ENCODE measurements around the gene PRKAG1.

Gene PRKAG1

DNA sequence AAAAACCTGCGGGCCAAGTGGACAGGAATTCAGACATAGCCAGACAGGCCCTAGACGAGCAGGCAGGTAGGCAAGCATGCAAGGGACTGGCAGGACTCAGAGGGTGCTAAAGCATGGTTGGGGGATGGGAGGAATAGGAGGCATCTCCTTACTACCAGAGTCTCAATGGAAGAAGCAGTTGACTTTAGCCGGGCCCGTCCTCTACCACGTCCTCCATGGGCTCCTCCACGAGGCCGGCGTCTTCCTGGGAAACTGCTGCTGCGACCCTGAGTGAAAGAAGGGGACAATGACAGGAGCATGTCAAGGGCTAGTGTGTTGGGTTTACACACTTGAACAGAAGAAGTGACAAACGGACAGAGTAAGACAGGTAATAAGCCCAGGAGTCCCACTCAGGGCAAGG is 30.4 kb upstream of the PRKAG1 start:
- no peak for DNase-seq

DNA sequence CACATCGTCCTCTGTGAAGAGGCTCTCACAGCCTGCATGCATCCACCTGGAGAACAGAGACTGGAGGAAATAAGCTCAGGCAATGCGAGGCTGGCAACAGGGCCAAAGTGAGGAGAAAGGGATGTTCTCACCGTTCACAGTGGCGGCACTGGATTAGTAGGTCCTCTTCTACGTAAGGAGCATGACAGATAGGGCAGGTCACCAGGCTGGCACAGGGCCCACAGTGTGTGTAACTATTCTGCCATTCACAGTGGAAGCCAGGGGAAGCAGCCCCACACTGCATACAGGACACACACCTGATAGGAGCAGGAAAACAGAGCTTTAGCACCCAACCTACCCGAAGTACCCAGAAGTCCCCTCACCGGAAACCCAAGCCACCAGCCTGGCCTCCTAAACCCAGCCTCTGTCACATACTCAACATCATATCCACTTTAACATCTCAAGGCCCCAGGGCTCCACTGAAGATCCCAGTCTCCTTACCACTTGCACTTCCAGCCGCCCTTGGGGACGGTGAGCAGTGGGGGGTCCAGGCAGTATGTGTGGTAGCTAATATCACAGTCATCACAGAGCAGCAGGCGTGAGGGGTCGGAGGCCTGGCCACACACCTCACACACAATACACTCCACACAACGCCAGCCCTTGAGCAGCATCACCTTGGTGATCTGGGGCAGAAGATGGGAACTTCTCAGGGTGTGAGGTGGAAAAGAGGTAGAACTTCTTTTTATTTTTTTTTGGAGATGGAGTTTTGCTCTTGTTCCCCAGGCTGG is 27.7 kb upstream of the PRKAG1 start:
- no peak for DNase-seq

DNA sequence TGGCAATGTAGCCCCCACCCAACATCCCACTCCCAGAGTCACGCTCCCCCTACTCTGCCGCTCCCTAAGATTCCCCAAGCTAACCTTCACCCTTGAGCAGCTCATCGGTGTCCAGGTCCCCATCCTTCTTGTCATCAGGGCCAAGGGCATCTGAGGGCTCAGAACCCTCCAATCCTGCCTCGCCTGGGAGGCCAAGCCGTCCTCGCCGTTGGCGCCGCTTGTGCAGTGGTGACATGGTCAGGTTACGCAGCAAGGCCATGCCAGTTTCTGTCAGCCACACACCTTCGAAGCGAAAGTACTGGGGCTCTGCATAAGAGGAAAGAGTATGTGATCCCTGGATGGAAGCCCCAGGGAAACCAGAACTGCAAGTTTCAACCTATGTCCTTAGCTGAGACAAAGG is 26.1 kb upstream of the PRKAG1 start:
- DNase-seq, result no peak

DNA sequence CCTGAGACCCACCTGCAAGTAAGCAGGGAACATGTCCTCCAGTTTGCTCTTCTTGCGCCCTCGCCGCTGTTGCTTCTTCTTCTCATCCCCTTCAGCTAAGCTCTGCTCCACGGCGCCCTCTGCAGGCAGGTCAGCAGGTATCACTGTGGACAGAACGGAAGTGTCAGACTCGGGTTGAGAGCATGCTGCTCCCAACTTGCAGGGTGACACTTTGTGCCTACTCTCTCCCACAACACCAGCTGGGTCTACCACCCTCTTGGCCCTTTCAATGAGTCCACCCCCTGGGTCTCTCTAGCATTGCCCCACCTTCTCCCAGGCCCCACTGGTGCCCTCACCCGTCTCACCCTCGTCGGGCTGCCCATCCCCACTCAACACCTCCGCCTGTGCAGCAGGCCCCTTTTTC is 25.3 kb upstream of the PRKAG1 start:
- DNase-seq, result no peak

DNA sequence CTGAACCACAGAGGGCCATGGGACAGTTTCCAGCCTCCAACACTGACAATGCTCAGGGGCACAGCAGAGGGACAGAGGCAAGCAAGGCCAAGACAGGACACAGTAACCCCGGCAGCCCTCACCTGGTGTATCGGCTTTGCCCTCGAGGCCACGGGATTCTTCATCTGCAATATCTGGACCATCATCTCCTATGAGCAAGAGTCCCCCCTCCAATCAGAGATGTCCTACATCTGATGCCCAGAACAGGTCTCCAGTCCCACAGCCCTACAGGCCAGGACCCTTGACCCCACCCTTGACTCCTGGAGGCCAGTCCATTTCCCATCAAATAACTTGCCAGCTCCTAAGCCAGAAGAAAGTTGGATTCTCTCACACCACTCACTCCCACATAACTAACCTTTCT is 24.7 kb upstream of the PRKAG1 start:
- no peak for DNase-seq

DNA sequence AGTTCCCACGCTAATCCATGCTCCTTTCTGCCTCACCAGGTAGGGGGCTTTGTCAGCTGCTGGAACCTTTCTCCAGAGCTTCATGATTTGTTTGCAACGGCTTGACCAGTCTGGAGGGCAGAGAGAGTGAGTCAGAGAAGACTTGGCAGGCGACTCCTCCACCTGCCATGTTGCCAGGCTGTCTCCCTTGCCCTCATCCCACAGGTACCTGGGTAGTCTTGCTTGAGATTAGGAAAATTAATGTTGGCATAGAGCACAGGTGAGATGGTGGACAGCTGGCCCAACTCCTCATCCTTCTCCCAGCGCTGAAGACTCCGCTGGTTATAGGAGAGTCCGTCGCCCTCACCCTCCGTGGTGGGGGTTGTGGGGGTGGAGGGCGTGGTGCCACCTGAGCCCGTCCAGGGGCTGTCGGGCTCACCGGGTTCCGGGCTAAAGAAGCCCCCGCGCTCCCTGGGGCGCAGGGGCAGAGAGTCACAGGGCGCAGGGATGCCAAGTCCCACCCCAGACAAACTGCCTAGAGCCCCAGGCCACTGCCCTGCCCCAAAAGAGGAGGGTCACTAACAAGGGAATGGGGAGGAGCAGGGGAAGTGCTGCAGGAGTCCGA is 23.4 kb upstream of the PRKAG1 start:
- DNase-seq, result no peak

DNA sequence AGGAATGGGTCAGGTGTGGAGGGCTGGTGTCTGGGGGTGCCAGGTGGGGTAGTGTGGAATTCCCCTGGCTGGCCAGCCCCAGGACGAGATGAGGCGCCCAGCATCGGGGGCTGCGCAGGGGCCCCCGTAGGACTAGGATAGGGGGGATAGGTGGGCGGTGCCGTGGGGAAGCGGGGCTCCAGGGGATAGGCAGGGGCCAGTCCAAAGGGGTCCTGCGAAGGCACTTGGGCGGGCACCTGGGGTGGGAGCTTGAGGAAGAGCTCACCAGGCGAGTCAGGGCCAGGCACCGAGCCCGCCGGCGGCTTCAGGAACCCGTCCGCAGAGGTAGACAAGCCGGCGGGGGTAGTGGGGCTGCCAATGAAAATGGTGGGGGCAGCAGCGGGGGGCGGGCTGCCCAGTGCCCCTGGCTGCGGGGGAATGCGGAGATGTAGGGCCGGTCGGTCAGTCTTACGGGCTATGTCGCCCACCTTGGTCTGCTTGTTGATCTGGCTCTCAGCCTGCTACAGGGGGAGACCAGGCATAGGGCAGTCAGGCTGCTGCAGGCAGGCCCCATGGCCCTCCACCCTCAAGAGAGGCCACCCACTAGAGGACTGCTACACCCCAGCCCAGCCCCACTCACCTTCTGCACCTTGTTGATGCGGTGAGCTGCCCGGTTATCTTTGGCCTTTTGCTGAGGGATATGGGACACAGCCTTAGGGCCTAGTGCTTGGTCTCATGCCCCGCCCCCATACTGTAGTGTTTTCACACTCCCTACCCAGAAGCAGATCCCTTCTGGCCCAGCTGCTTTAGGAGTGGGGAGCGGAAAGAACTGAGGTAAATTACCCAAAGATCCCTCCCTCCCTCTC is 22.7 kb upstream of the PRKAG1 start:
- DNase-seq, result no peak

DNA sequence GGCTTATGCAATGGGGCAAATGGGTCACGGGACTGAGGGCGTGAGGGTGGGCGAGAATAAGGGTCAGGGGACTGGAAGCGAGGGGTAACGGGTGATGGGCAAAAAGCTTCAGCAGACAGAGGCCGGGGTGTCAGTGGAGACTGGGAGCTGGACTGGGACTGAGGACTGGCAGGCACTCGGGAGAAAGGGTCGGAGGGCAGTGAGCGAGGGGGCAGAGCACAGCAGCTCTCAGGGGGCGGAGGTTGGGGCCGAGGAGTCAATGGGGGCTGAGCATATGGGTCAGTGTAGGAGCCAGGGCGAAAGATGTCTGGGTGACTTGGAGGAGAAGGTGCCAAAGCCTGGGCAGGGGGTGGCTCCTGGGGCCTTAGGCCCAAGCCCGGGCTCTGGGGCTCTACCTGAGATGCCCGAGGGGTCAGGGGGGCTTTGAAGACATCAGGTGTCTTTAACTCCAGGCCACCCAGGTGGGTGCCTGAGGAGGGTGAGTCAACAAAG is 21.8 kb upstream of the PRKAG1 start:
- no peak for DNase-seq

DNA sequence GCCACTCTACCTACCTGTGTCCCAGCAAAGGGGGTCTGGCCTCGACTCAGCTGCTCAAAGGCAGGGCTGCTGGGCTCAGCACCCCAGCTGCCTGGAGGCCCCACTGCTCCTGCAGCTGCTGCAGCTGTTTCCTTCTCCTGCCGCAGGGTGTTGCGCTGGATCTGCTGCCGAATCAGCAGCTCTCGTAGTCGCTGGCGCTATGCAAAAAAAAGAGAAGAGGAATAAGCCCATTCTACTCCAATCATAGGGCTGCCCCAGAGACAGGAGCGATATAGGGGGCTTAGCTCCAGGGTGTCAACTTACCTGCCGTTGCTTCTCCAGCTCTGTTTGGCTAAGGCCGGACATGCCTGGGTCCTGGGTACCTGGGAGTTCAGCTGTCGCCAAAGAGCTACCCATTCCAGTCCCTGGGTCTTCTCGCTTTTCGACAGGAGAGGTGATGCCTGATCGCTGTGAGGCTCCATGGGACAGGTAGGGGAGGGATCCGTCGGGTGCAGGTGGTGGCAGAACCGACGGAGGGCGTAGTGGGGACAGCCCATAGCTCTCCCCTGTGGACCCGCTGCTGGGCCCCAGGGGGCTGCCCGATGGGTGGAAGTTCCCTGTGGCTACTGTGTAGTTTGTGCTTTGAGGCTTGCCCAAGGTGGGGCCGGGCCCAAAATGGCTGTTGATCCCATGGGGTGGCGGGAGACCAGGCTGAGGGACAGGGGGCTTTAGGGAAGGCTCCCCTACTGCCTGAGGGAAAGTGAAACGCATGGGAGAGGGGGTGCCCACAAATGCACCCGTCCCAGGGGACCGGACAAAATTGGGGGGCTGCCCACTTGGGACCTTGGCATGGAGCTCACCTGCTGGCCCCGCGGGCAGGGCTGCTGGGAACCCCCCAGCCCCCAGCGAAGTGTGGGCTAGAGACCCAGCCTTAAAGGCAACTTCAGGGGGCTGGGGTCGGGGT is 21.1 kb upstream of the PRKAG1 start:
- DNase-seq, result no peak

DNA sequence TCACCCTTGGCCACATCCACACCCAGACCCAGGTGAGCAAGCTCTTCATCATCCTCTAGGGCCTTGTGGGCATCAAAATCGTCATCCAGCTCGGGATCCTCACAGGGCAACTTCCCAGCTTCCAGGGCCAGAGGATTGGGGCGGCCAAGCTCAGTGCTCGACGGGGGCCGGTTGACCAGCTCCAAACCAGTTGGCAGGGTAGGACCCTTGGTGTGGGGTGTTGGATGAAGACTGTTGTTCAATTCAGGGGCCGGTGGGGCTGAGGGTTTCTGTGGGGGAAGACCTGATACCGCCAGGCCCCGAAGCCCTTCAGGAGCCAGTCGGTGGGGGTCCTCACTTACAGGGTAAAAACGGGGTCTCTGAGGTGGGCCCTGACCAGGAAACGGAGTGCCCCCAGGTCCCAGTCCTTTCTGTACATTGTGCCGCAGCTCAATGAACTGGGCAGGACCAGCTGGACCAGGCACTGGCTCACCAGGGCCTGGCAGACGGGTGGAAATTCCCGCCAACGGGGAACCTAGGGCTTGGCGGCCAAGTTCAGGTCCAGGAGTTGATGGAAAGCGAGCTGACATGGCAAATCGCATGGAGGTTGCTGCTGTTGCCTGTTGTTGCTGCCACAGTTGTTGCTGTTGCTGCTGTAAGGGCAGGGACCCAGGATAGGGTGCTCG is 19.8 kb upstream of the PRKAG1 start:
- DNase-seq, result no peak

DNA sequence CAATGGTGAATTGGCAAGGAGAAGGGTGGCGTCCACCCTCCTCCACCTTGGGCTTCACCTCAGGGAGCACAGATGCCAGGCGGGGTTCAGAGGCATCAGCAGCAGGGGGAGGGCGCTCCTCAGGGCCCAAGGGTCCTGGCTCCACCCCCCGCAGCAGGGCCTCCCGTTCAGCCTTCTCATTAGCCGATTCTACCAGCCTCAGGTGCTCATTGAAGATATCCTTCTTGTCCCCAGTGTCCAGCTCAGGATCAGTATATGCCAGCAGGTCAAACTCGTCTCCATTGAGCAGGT is 19.3 kb upstream of the PRKAG1 start:
- no peak for DNase-seq

DNA sequence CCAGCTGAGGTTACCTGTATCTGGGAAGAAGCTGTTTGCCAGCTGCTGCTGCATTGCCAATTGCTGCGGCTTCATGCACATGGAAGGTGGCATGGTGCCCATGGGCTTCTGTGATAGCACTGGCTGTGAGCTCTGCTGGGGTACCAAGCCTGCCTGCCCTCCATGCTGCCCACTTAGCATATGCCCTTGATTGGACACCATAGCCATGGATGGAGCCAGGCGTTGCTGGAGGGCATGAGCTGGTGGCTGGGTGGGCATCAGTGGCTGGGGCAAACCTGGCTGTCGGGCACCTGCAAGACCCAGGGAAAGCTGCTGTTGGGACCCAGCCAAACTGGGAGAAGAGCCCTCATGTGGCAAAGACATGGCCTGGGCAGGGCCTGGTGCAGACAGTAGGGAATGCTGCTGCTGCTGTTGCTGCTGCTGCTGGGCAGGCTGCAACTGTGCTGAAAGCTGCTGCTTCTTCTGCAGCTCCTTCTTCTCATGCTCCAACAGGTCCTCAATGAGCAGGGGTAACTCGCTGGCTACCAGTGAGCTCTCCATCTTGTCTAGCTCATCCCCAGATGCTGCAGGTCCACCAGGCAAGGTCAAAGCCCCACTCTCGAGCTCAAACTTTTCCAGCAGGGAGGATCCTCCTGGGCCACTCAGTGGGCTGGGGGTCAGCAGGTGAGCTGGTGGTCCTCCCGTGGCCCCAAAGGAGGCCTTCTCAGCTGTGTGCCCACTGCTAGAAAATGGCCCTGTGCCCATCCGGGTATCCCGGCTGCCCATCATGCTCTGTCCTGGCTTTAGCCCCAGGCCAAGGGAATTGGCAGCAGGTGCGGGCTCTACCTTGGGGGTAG is 18.8 kb upstream of the PRKAG1 start:
- no peak for DNase-seq

DNA sequence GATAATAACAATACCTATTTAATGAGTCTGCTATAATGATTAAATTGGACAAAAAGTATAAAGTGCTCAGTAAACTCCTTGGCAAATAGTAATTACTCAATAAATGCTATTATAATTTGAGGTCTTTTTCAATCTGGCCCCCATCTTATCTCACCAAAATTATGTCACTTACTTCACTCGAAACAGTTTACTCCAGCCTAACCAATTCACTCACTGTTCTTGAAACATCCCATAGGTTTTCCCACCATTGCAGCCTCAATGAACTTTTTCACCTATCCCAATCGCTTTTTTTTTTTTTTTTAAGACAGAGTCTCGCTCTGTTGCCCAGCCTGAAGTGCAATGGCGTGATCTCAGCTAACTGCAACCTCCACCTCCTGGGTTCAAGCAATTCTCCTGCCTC is 17.5 kb upstream of the PRKAG1 start:
- DNase-seq, result no peak

DNA sequence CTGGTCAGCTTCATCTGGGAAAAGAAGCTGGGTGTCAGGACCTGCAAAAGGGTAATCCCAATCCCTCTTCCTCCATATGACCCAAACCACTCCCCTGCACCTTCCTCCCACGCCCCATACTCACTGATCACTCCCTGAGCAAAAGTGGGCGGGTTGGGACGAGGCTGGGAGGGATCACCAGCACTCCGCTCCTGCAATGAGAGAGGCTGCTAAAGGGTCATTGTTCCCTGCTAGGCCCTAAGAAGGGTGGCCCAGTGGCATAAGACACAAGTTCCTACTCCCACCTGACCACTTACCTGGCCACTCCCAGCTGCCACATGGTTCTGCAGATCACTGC is 15.7 kb upstream of the PRKAG1 start:
- DNase-seq, result no peak

DNA sequence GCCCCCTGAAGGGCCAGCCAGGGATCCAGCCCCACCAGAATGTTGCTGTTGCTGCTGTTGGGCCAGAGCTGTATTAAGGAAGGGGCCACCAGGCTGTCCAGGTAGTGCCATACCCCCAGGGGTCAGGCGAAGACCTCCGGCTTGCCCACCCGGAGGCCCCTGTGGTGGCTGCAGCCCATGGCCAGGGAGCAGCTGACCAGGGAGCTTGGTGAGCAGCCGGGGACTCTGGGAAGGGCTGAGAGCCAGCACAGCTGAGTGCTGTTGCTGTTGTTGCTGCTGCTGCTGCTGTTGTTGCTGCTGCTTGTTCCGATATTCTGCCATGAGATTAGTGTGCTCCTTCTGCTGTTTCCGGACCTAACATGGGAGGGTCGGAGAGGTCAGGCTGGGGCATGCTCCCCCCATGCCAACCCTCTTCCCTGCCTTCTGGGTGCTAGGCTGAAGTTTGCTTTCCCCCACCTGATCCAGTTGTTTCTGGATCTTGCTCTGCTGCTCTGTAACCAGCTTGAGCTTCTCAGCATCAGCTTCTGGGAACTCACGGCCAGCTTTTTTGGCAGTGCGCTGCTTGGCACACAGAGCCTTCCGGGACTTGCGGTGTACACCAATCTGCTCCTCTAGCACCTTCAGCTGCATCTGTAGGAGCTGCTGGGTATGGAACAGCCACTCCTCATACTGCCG is 15.2 kb upstream of the PRKAG1 start:
- DNase-seq, result no peak

DNA sequence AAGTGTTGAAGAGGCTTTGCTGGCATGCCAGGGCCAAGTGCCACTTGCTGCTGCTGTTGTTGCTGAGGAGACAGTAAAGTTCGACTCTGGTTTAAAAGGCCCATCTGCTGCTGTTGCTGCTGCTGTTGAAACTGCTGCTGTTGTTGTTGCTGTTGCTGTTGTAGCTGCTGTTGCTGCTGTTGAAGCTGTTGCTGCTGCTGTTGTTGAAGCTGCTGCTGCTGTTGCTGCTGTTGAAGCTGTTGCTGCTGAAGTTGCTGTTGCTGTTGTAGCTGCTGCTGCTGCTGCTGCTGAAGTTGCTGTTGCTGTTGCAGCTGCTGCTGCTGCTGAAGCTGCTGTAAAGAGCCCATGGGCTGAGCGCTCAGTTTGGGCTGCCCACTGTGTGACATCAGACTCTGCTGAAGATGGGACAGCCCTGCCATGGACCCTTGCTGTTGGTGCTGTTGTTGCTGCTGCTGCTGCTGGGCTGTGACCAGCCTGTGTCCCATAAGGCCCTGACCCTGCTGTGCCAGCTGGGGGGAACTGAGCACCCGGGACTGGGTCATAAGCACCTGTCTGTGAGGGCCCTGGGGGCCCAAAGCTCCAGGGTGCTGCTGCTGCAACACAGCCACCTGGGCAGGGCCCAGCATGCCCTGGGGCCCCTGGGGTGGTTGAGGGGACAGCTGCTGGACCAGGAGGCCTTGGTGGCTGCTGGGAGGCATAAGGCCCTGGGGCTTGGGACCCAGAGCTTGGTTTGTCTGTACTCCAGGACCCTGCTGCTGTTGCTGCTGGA is 14.3 kb upstream of the PRKAG1 start:
- no peak for DNase-seq

DNA sequence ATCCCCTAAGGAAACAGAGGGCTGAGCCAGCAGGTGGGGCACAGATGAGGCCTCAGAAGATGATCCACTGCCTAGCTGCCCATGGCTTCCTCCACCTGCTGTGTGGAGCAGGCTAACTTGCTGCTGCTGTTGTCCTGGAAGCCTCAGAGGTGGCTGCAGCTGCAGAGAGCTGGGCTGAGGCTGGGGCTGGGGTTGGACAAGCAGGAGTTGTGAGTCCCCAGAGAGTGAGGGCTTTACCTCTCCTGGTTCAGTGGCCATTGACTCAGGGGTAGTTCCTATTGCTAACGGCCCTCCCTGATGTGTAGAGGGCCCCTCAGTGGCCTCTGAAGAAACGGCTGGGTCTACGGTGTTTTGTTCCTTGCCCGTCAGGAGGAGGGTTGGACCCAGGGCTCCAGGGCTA is 13.7 kb upstream of the PRKAG1 start:
- no peak for DNase-seq

DNA sequence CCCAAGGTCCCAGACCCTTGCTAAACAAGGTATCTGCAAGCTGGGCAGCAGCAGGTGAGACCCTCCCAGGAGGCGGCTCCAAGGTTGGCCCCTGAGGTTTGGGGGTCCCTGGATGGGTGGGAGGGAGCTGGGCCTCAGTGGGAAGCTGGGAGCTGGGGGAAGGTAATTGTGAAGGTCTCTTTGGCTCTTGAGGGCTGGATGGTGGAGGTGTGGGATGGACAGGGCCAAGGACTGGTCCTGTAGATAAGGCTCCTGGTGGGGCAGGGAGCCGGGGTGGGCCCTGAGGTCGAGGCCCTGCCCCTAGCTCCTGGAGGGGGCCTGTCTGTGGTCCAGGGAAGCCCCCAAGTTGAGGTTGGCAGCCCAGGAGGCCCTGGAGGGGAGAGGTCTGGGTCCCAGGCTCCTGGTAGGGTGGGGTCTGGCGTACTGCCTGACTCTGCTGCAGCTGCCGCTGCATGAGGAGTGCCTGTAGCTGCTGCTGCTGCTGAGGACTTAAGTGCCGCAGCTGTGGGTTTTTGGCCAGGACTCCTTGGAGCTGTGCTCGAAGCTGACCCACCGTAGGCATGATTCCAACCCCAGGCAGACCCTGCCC is 13.1 kb upstream of the PRKAG1 start:
- no peak for DNase-seq

DNA sequence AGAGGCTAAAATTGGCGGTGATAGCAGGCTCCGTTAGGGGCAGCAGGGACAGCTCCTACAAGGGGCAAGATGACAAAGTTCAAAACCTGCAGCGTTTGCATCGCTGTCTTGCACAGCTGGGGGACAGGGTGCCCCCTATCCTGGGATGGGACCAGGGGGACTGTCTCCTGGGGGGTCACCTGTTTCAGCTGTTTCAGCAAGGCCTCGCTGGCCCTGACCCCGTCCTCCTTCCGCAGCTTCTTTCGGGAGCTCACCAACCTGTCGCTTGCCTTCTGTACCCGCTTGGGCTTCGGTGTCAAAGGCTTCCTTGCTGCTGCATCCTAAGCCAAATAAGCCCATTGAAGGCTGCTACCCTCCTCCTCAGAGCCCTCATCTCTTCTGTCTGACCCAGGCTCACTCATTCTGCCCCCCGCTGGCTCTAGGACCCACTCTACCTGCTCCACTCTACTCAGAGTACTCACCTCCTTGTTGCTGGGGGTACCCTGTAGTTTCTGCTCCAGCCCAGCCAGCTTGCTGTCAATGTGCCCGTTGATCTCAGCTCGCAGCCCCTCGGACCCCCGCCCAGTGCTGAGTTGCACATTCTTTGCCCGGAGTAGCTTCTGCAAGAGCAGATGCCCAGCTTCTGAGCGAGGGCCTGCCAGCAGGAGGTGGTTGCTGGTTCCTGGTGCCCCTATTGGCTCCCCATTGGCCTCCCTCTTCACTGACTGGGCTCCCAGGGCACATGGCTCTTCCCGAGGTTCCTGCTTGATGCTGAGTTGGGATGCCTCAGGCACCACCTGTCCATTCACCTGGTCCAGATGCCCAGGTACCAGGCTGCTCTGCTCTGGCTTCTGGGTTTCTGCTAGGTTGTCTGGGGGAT is 12.4 kb upstream of the PRKAG1 start:
- no peak for DNase-seq
